Tibial nerve (tissue), 4 donors: ENCODE measurements around the gene AKAP6. TPM values are rescaled to one million over a fixed set of nuclear protein-coding genes. Genes with fewer than 3 reads are reported as not detected.

Experiments used
- DNase-seq, 2 donors: peaks; one replicate each; pipeline ENCODE4 v3.0.0-alpha.2; 2019; ENCODE audit warnings: low spot score in 2 of 2
- H3K27ac ChIP-seq, 4 donors: fragments of 200-600 bp; sonication (generic) in 3 of 4; one replicate each; pipeline ENCODE4 v1.5.1; 2017 to 2019; ENCODE audit warnings: mild to moderate bottlenecking in 1 of 4
- H3K27me3 ChIP-seq, 2 donors: fragments of 200-600 bp; sonication (generic) in 1 of 2; one replicate each; pipeline versions ENCODE4 v1.5.1 to v1.6.0; 2017 to 2019
- H3K36me3 ChIP-seq, 3 donors: fragments of 200-600 bp; sonication (generic); one replicate each; pipeline ENCODE4 v1.5.1; 2018 to 2019
- H3K4me1 ChIP-seq, 4 donors: fragments of 200-600 bp; sonication (generic) in 3 of 4; one replicate each; pipeline ENCODE4 v1.5.1; 2017 to 2019
- H3K4me3 ChIP-seq, 4 donors: fragments of 200-600 bp; sonication (generic) in 3 of 4; one replicate each; pipeline ENCODE4 v1.5.1; 2017 to 2019; ENCODE audit warnings: mild to moderate bottlenecking in 1 of 4, moderate library complexity in 1 of 4
- H3K9me3 ChIP-seq, 4 donors: fragments of 200-600 bp; sonication (generic) in 3 of 4; one replicate each; pipeline ENCODE4 v1.5.1; 2017 to 2019
- EP300 ChIP-seq, 2 donors: sonication (generic); formaldehyde crosslinking; IDR thresholded peaks; one replicate each; pipeline ENCODE4 v1.6.1; 2017; ENCODE audit warnings: antibody characterized with exemption in 2 of 2, mild to moderate bottlenecking in 1 of 2
- POLR2A ChIP-seq, 2 donors: fragments of 450-650 bp; IDR thresholded peaks; one replicate each; pipeline ENCODE4 v1.6.1; 2017; ENCODE audit warnings: antibody characterized with exemption in 2 of 2, mild to moderate bottlenecking in 2 of 2, moderate library complexity in 2 of 2
- WGBS, 2 donors: methylation state at CpG; one replicate each; pipeline ENCODE4 v1.1.5; 2018; 5-methylcytosine and 5-hydroxymethylcytosine counted together
- total RNA-seq, 4 donors: library from RNA; depleted of rRNA; stranded (reverse); fragments of >200 nt; gene quantifications; one replicate each; pipeline ENCODE4 v1.1.0, GENCODE V29; 2016
- TF ChIP-seq, protein P1 (sequence below), 5 experiments: fragments of 200-600 bp in 3 of 5; fragments of 450-650 bp in 2 of 5; sonication (generic) in 3 of 5; IDR thresholded peaks; one replicate each; pipeline ENCODE4 v1.5.1; 2016 to 2019; ENCODE audit warnings: antibody characterized with exemption in 5 of 5, mild to moderate bottlenecking in 3 of 5, moderate library complexity in 2 of 5

The AKAP6 gene
- total RNA-seq, 4 donors from 2014 or later = 2.1 to 10.7 (median 5.2) TPM

DNA sequence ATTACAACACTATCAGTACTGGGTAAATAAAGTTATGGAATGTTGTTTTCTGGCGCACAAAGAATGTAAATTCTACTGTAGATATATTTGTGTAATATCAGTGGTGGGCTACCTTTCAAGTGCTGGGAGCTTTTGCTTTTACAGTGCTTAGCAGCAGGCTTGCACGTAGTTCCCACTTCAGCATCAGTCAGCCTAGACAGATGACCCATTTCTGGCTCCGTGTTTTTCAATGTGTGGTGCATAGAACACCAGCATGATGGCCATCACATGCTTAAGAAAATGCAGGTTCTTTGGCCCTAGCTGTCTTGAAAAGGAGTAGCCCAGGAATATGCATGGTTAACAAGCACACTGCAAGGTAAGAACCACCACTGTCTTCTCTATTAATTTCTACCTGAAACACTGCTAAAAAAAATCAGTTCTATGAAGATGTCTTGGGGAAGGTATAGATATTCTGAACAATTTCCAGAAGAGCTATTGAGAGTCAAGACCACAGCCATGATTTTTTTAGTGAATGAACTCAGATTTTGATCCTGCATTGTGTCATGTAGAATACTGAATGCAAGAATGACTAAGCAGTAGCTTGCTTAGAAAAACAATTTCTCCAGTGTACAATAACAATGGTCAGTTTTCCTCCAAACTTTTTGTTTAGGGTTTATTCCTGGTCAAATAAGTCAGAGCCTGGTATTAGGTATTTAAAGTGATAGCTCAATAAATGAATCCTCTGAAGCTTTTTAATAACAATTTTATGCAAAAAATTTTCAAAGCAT, 195.7 kb downstream of the AKAP6 start:
- H3K4me1 ChIP-seq = no peaks in the 10 kb centered on the region
- H3K4me3 ChIP-seq = no peak overlapping the region
- H3K36me3 ChIP-seq = no peaks in the 10 kb centered on the region
- DNase-seq = no peak
- 64 to 67% methylated on average over 3 of the region's 3 CpGs for WGBS, 2 donors
- H3K9me3 ChIP-seq = no peaks in the 10 kb centered on the region
- no peak overlapping the region for H3K27ac ChIP-seq
- TF ChIP-seq, protein P1, sequence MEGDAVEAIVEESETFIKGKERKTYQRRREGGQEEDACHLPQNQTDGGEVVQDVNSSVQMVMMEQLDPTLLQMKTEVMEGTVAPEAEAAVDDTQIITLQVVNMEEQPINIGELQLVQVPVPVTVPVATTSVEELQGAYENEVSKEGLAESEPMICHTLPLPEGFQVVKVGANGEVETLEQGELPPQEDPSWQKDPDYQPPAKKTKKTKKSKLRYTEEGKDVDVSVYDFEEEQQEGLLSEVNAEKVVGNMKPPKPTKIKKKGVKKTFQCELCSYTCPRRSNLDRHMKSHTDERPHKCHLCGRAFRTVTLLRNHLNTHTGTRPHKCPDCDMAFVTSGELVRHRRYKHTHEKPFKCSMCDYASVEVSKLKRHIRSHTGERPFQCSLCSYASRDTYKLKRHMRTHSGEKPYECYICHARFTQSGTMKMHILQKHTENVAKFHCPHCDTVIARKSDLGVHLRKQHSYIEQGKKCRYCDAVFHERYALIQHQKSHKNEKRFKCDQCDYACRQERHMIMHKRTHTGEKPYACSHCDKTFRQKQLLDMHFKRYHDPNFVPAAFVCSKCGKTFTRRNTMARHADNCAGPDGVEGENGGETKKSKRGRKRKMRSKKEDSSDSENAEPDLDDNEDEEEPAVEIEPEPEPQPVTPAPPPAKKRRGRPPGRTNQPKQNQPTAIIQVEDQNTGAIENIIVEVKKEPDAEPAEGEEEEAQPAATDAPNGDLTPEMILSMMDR (IDR thresholded peaks at IDR 0.05) = no peak
- TF ChIP-seq EP300 (IDR thresholded peaks at IDR 0.05) = no peak
- no peak for TF ChIP-seq POLR2A (IDR thresholded peaks at IDR 0.05)
- no peaks in the 10 kb centered on the region for H3K27me3 ChIP-seq

DNA sequence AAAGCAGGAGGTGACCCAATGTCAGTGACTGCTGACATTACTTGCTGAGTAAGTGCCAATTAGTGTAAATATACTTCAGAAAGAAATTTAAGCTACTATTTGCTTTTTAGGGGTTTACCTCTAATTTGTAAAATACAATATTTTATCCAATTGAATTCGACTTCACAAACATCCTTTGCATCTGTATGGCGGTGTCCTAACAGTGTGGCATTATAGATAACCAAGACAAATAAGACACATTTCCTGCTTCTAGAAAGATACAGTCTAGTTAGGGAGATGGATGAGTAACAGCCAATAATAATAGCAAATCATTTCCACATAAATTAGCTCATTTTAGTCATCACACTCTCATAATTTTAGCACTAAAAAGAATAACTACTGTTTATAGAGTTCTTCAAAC, 196.5 kb downstream of the AKAP6 start:
- 94 to 100% methylated on average over 2 of the region's 2 CpGs for WGBS, 2 donors
- no peaks in the 10 kb centered on the region for H3K36me3 ChIP-seq
- TF ChIP-seq POLR2A (IDR thresholded peaks at IDR 0.05) (no peak), EP300 (IDR thresholded peaks at IDR 0.05) (no peak)
- TF ChIP-seq, protein P1 (IDR thresholded peaks at IDR 0.05) = no peak
- H3K27me3 ChIP-seq = no peaks in the 10 kb centered on the region
- H3K27ac ChIP-seq = no peak overlapping the region
- H3K9me3 ChIP-seq = no peaks in the 10 kb centered on the region
- no peak overlapping the region for H3K4me3 ChIP-seq
- no peaks in the 10 kb centered on the region for H3K4me1 ChIP-seq
- DNase-seq = no peak

DNA sequence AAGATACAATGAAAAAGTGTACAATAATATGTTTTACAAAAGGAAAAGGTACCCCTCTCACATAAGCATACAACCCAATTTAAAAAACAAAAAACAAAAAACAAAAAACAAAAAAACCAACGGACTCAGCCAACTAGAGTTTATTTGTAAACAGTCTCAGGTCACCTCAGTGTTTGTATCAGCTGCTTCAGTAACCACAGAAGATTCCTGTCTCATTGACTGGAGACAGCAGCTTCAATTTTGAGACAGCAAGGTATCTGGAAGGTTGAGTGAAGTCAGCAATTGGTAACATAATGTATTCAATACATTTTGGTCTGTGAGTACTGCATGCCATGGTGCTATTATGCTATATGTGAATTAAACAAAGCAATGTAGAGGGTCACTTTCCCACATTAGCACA, 201.7 kb downstream of the AKAP6 start:
- H3K4me1 ChIP-seq = no peaks in the 10 kb centered on the region
- no peaks in the 10 kb centered on the region for H3K36me3 ChIP-seq
- no peak overlapping the region for H3K4me3 ChIP-seq
- 48 to 50% methylated on average over 1 of the region's 1 CpG for WGBS, 2 donors
- H3K27me3 ChIP-seq = no peaks in the 10 kb centered on the region
- no peak for DNase-seq
- no peaks in the 10 kb centered on the region for H3K9me3 ChIP-seq
- no peak for TF ChIP-seq POLR2A (IDR thresholded peaks at IDR 0.05)
- TF ChIP-seq, protein P1 (IDR thresholded peaks at IDR 0.05) = no peak
- TF ChIP-seq EP300 (IDR thresholded peaks at IDR 0.05) = no peak
- no peak overlapping the region for H3K27ac ChIP-seq

DNA sequence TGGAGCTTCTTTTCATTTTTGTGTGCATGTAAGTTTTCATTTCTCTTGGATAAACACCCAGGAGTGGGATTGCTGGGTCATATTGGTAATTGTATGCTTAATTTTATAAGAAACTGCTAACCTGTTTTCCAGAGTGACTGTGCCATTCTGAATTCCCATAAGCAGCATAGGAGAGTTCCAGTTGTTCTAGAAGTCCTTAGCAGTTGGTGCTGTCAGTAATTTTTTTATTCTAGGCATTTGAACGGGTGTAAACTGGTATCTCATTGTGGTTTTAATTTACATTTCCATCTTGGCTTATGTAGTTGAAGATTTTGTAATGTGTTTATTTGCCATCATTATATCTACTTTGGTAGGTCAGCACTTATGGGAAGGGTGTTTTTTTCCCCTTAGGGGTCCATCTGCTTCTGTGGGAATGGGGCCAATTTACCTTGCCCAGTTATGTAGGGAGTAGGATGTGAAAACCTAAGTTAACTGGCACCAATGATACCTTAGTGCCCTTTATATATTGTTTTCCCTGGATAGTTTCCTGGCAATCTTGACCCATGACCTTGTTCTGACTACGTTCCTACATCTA, 202.9 kb downstream of the AKAP6 start:
- Histone ChIP-seq H3K36me3 (no peaks in the 10 kb centered on the region), H3K9me3 (no peaks in the 10 kb centered on the region), H3K4me3 (no peak overlapping the region), H3K27ac (no peak overlapping the region), H3K27me3 (no peaks in the 10 kb centered on the region), H3K4me1 (no peaks in the 10 kb centered on the region)
- no peak for DNase-seq
- 69 to 74% methylated on average over 2 of the region's 2 CpGs for WGBS, 2 donors
- TF ChIP-seq EP300 (IDR thresholded peaks at IDR 0.05) = no peak
- TF ChIP-seq POLR2A (IDR thresholded peaks at IDR 0.05) = no peak
- TF ChIP-seq, protein P1 (IDR thresholded peaks at IDR 0.05) = no peak

DNA sequence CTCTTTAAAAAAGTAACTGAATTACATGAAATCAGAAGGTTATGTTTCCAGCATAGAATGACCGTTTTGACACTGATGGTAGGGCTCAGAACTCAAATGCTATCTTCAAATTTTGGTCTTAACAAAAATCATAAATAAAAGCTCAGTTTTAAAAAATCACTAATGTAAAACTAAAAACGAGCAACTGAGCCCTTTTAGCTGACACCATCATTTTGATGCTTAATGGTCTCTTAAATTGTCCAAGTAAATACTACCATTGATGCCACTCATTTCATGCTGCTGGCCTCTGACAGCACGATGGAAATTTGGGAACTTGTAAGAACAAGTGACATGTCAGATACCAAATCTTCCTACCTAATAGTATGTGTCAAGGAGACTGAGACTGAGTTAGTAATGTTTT, 205.0 kb downstream of the AKAP6 start:
- 81% methylated on average over 3 of the region's 3 CpGs for WGBS, 2 donors
- no peak overlapping the region for H3K4me3 ChIP-seq
- H3K27ac ChIP-seq = no peak overlapping the region
- no peaks in the 10 kb centered on the region for H3K27me3 ChIP-seq
- no peak for TF ChIP-seq POLR2A (IDR thresholded peaks at IDR 0.05)
- TF ChIP-seq, protein P1 (IDR thresholded peaks at IDR 0.05) = no peak
- TF ChIP-seq EP300 (IDR thresholded peaks at IDR 0.05) = no peak
- no peaks in the 10 kb centered on the region for H3K36me3 ChIP-seq
- DNase-seq = no peak
- no peaks in the 10 kb centered on the region for H3K9me3 ChIP-seq
- H3K4me1 ChIP-seq = no peaks in the 10 kb centered on the region
